GM12878 (cell line): ENCODE measurements around the gene RNASEH2B. TPM values are rescaled to one million over a fixed set of nuclear protein-coding genes. Genes with fewer than 3 reads are reported as not detected.

Source experiments
- ATAC-seq: fragments of 200-7000 bp; cut with Tn5 transposase; 3 replicates; pipeline ENCODE4 v1.9.1; 2020; ENCODE audit warnings: mild to moderate bottlenecking, moderate library complexity
- BruUV-seq: library from RNA; stranded (reverse); fragments of 400-500 nt; replicated peaks from 2 replicates; lab custom pipeline; 2021; lab: Mats Ljungman, UMichigan
- CTCF ChIA-PET: fragments of 300-600 bp; sonication (Branson Sonifier 250); formaldehyde crosslinking; extraction: SDS; loops from one replicate; lab custom pipeline; 2021; ENCODE audit warnings: inconsistent platforms; lab: Yijun Ruan, JAX
- POLR2A ChIA-PET: fragments of 350-600 bp; formaldehyde crosslinking; extraction: SDS; loops from one replicate; lab custom pipeline; 2021; ENCODE audit warnings: inconsistent platforms; lab: Charles Lee
- RAD21 ChIA-PET: fragments of 300-600 bp; sonication (Branson Sonifier 250); formaldehyde crosslinking; loops from one replicate; lab custom pipeline; 2023; ENCODE audit warnings: antibody characterized with exemption; ENCODE audit not compliant: unreplicated experiment; lab: Charles Lee
- SMC1A ChIA-PET: fragments of 300-600 bp; sonication (Branson Sonifier 250); formaldehyde crosslinking; loops from one replicate; lab custom pipeline; 2023; ENCODE audit not compliant: unreplicated experiment, uncharacterized antibody; lab: Charles Lee
- DNase-seq: peaks from one replicate; pipeline ENCODE4 v3.0.0-alpha.2; 2011; ENCODE audit warnings: low read depth, low spot score
- FAIRE-seq: peaks from 3 replicates; lab custom pipeline; 2011; peaks lifted over from hg19 to GRCh38; lab: Jason Lieb, UNC
- H2AFZ ChIP-seq: 2 replicates; pipeline ENCODE4 v1.6.0; 2011; ENCODE audit warnings: low read depth, low read length, control low read depth; ENCODE audit not compliant: control insufficient read depth
- H3K27ac ChIP-seq: 2 replicates; pipeline ENCODE4 v1.5.1; 2011; ENCODE audit warnings: control low read depth; ENCODE audit not compliant: control insufficient read depth, insufficient read depth
- H3K27me3 ChIP-seq, 2 experiments: replicated peaks in 1 of 2; 2 replicates each; pipeline versions ENCODE4 v1.6.0 to v1.6.1; 2011; ENCODE audit warnings: low read length in 1 of 2; ENCODE audit not compliant: control insufficient read depth in 2 of 2, insufficient read depth in 2 of 2
- H3K36me3 ChIP-seq, 2 experiments: 2 replicates each; pipeline ENCODE4 v1.5.1; 2011; ENCODE audit warnings: low read length in 1 of 2; ENCODE audit not compliant: control insufficient read depth in 2 of 2, insufficient read depth in 2 of 2
- H3K4me1 ChIP-seq: 2 replicates; pipeline ENCODE4 v1.6.1; 2011; ENCODE audit warnings: mild to moderate bottlenecking, low read length, moderate library complexity, mixed read lengths; ENCODE audit not compliant: control insufficient read depth, insufficient read depth
- H3K4me2 ChIP-seq: 2 replicates; pipeline ENCODE4 v1.6.0; 2011; ENCODE audit warnings: control low read depth; ENCODE audit not compliant: control insufficient read depth, insufficient read depth
- H3K4me3 ChIP-seq: fragments of 200-600 bp; sonication (generic); 2 replicates; pipeline ENCODE4 v1.5.1; 2016
- H3K79me2 ChIP-seq: 2 replicates; pipeline ENCODE4 v1.6.0; 2011; ENCODE audit warnings: low read length; ENCODE audit not compliant: control insufficient read depth, insufficient read depth
- H3K9ac ChIP-seq: 2 replicates; pipeline ENCODE4 v1.8.0; 2011; ENCODE audit warnings: low read length, control low read depth, mixed read lengths; ENCODE audit not compliant: control insufficient read depth, insufficient read depth
- H3K9me3 ChIP-seq: replicated peaks from 3 replicates; pipeline ENCODE4 v1.5.1; 2011; ENCODE audit warnings: mild to moderate bottlenecking, low read length; ENCODE audit not compliant: control insufficient read depth, insufficient read depth
- H4K20me1 ChIP-seq: 2 replicates; pipeline ENCODE4 v1.6.0; 2011; ENCODE audit not compliant: control insufficient read depth, insufficient read depth
- ASH2L ChIP-seq: fragments of 300-600, 200-600 bp; sonication (generic); IDR thresholded peaks from 2 replicates; pipeline ENCODE4 v1.6.1; 2017; ENCODE audit warnings: low read depth, mild to moderate bottlenecking, borderline replicate concordance
- ATF7 ChIP-seq: fragments of 450-650 bp; IDR thresholded peaks from 2 replicates; pipeline ENCODE4 v1.6.1; 2016; ENCODE audit warnings: low read depth, mild to moderate bottlenecking
- CREB1 ChIP-seq: IDR thresholded peaks from 2 replicates; pipeline ENCODE4 v1.6.1; 2012; ENCODE audit warnings: low read depth, mild to moderate bottlenecking, inconsistent platforms
- CUX1 ChIP-seq: IDR thresholded peaks from 2 replicates; pipeline ENCODE4 v1.6.1; 2012; ENCODE audit warnings: improper control_type of control experiment, low read depth, low read length; ENCODE audit not compliant: insufficient replicate concordance
- HDAC6 ChIP-seq: fragments of 200-600 bp; sonication (generic); IDR thresholded peaks from one replicate; pipeline ENCODE4 v1.8.0; 2017; ENCODE audit warnings: antibody characterized with exemption; ENCODE audit not compliant: unreplicated experiment
- MYB ChIP-seq: fragments of 150-350 bp; IDR thresholded peaks from 2 replicates; pipeline ENCODE4 v1.6.1; 2014; ENCODE audit warnings: mild to moderate bottlenecking, low read depth, low read length, borderline replicate concordance
- NFYA ChIP-seq: IDR thresholded peaks from 2 replicates; pipeline ENCODE4 v1.6.1; 2011; ENCODE audit warnings: low read depth, mild to moderate bottlenecking, low read length, improper control_type of control experiment, borderline replicate concordance
- PAX5 ChIP-seq: IDR thresholded peaks from 2 replicates; pipeline ENCODE4 v1.6.1; 2011; ENCODE audit warnings: low read depth, low read length, borderline replicate concordance
- PML ChIP-seq: IDR thresholded peaks from 2 replicates; pipeline ENCODE4 v1.6.1; 2012; ENCODE audit warnings: low read length, inconsistent platforms
- RBBP5 ChIP-seq: fragments of 200-600 bp; sonication (generic); conservative IDR thresholded peaks from 2 replicates; pipeline ENCODE4 v1.6.1; 2016
- RELA ChIP-seq: fragments of 450-650 bp; IDR thresholded peaks from 2 replicates; pipeline ENCODE4 v1.8.0; 2014; ENCODE audit warnings: borderline replicate concordance; ENCODE audit not compliant: partially characterized antibody
- SUPT20H ChIP-seq: IDR thresholded peaks from 2 replicates; pipeline ENCODE4 v1.6.1; 2011; ENCODE audit warnings: low read depth, mild to moderate bottlenecking, low read length, moderate library complexity, borderline replicate concordance; ENCODE audit not compliant: control insufficient read depth
- TARDBP ChIP-seq: IDR thresholded peaks from 2 replicates; pipeline ENCODE4 v1.6.1; 2016; ENCODE audit warnings: borderline replicate concordance
- USF2 ChIP-seq: IDR thresholded peaks from 2 replicates; pipeline ENCODE4 v1.6.1; 2011; ENCODE audit warnings: low read depth, low read length, improper control_type of control experiment, borderline replicate concordance
- WRNIP1 ChIP-seq: IDR thresholded peaks from 2 replicates; pipeline ENCODE4 v1.6.1; 2011; ENCODE audit warnings: low read depth, low read length, improper control_type of control experiment, borderline replicate concordance
- ZBTB33 ChIP-seq: fragments of 450-650 bp; IDR thresholded peaks from 2 replicates; pipeline ENCODE4 v1.6.1; 2017; ENCODE audit warnings: mild to moderate bottlenecking
- ZNF217 ChIP-seq: fragments of 450-650 bp; IDR thresholded peaks from 2 replicates; pipeline ENCODE4 v1.6.1; 2017; ENCODE audit warnings: antibody characterized with exemption, mild to moderate bottlenecking
- ZNF384 ChIP-seq: IDR thresholded peaks from 2 replicates; pipeline ENCODE4 v1.6.1; 2012; ENCODE audit warnings: low read depth, mild to moderate bottlenecking, low read length, improper control_type of control experiment, borderline replicate concordance
- WGBS: methylation state at CpG from one replicate; pipeline ENCODE4 v1.1.6; 2016; ENCODE audit warnings: low lambda C conversion rate; ENCODE audit not compliant: insufficient replicate concordance, insufficient coverage; ENCODE audit errors: missing lambda C conversion rate; 5-methylcytosine and 5-hydroxymethylcytosine counted together
- in situ Hi-C: fragments of 300-500 bp; cut with MboI; formaldehyde crosslinking; loops from 9 replicates; pipeline ENCODE4 v1.14.3; 2018; ENCODE audit warnings: mixed read lengths
- intact Hi-C: fragments of 100-400 bp; cut with micrococcal nuclease; formaldehyde crosslinking; loops from one replicate; pipeline ENCODE4 v1.14.2; 2022; ENCODE audit not compliant: unreplicated experiment
- polyA plus RNA-seq, 11 experiments: library from polyadenylated mRNA; depleted of rRNA in 4 of 11; unstranded in 6 of 11; stranded (reverse) in 5 of 11; fragments of >200 nt; fragmentation: Nextera tagmentation in 4 of 11; fragmentation: Illumina TruSeq in 1 of 11; extraction: Ambion mirVana in 4 of 11; extraction: Trizol in 1 of 11; gene quantifications; 1 replicate in 1 of 11; 2 replicates in 10 of 11; pipeline versions ENCODE4 v1.2.1 to v1.2.3, GENCODE V29; 2011 to 2016; ENCODE audit warnings: inconsistent platforms in 2 of 11, missing spikeins in 2 of 11, low read depth in 1 of 11
- total RNA-seq, 4 experiments: library from RNA; depleted of rRNA in 3 of 4; stranded (reverse); fragments of >200 nt in 3 of 4; fragmentation: Illumina TruSeq in 1 of 4; extraction: Trizol in 1 of 4; gene quantifications; 2 replicates each; pipeline versions ENCODE4 v1.2.1 to v1.2.3, GENCODE V29; 2013 to 2021

The RNASEH2B gene
- total and polyA plus RNA-seq, 10 of the 15 experiments (the other 5 are each of a cell fraction or from before 2014, with no cell fraction given) = 64.9 to 148 (median 97.3) TPM

DNA sequence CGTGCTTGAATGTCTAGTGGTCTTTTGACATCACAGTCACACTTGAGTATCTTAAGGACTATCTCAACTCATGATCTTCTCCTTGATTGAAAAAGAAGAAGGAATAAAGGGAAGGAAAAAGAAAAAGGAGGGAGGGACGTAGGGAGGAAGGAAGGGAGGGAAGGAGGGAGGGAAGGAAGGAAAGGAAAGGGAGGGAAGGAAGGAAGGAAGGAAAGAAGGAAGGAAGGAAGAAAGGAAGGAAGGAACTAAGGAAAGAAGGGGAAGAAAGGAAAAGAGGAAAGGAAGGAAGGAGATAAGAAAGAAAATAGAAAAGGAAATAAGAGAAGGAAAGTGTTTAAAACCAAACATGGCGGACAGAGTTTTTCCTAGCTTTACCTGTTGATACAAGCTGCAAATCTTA is 64.7 kb downstream of the RNASEH2B start:
- H3K4me1 ChIP-seq = no peaks in the 10 kb centered on the region
- no peaks in the 10 kb centered on the region for H3K79me2 ChIP-seq
- intact Hi-C loops (no loop called here), in situ Hi-C loops (no loop called here)
- H3K36me3 ChIP-seq = peaks cover 0 to 9% of the 10 kb centered on the region in 2 experiments; a peak in 2 of 4 replicates
- no peak overlapping the region for H3K4me2 ChIP-seq
- FAIRE-seq (no peak), ATAC-seq (no peak), DNase-seq (no peak)
- no TSS peak for BruUV-seq
- no peak overlapping the region for H2AFZ ChIP-seq
- no peak overlapping the region for H3K27ac ChIP-seq
- H3K27me3 ChIP-seq = no peaks in the 10 kb centered on the region
- ChIA-PET POLR2A (no interaction called here), SMC1A (no interaction called here), RAD21 (no interaction called here), CTCF (no interaction called here)
- no peaks in the 10 kb centered on the region for H3K9me3 ChIP-seq
- H3K4me3 ChIP-seq = no peak overlapping the region
- 90% methylated on average over 3 of the region's 3 CpGs for WGBS
- H4K20me1 ChIP-seq = no peaks in the 10 kb centered on the region
- no peak overlapping the region for H3K9ac ChIP-seq
- no peak for TF ChIP-seq HDAC6
- TF ChIP-seq ZNF217 = no peak
- no peak for TF ChIP-seq CUX1
- no peak for TF ChIP-seq NFYA
- no peak for TF ChIP-seq ASH2L
- no peak for TF ChIP-seq ZBTB33
- no peak for TF ChIP-seq ZNF384
- TF ChIP-seq RELA = no peak
- no peak for TF ChIP-seq SUPT20H
- TF ChIP-seq USF2 = no peak
- TF ChIP-seq PAX5 = no peak
- TF ChIP-seq ATF7 = no peak
- TF ChIP-seq CREB1 = no peak
- TF ChIP-seq TARDBP = no peak
- no peak for TF ChIP-seq PML
- no peak for TF ChIP-seq RBBP5
- TF ChIP-seq MYB = no peak
- no peak for TF ChIP-seq WRNIP1
